M059J (cell line): Measurements from ENCODE around the gene TOR4A. TPM values are rescaled to one million over a fixed set of nuclear protein-coding genes. Genes with fewer than 3 reads are reported as not detected.
A peak's percentile ranks its signal among the peaks of the same experiment; 100 is the strongest.

Experiments
- DNase-seq: peaks from one replicate; pipeline ENCODE4 v3.0.0-alpha.2; 2012; ENCODE audit warnings: low read depth
- total RNA-seq: library from RNA; depleted of rRNA; stranded (reverse); fragments of >200 nt; shearing (Covaris generic); gene quantifications from 2 replicates; pipeline ENCODE4 v1.2.3, GENCODE V29; 2014

The TOR4A gene
- total RNA-seq, 1 experiment from 2014 or later = 1.7 TPM

- no peak for DNase-seq
Observed at GRCh38 chr9:137271696-137272076, 5.8 kb upstream of the TOR4A start.

GRCh38 chr9:137272241-137273094, 5.1 kb upstream of the TOR4A start:
- DNase-seq = no peak

GRCh38 chr9:137273095-137273490, 4.4 kb upstream of the TOR4A start:
- no peak for DNase-seq

GRCh38 chr9:137273611-137274320, 3.8 kb upstream of the TOR4A start:
- no peak for DNase-seq

- DNase-seq = no peak
Observed at GRCh38 chr9:137275203-137275587, 2.3 kb upstream of the TOR4A start.

- DNase-seq = no peak
Observed at GRCh38 chr9:137275588-137276472, 1.7 kb upstream of the TOR4A start.

- no peak for DNase-seq
Observed at GRCh38 chr9:137276473-137277328, 825 bp upstream of the TOR4A start.

GRCh38 chr9:137278061-137278701, 655 bp downstream of the TOR4A start:
- DNase-seq = no peak

- no peak for DNase-seq
Observed at GRCh38 chr9:137278721-137279711, 1.5 kb downstream of the TOR4A start.

GRCh38 chr9:137279741-137280473, 2.4 kb downstream of the TOR4A start:
- no peak for DNase-seq

GRCh38 chr9:137280474-137281344, 3.2 kb downstream of the TOR4A start:
- DNase-seq = no peak

GRCh38 chr9:137281345-137282116, 4.0 kb downstream of the TOR4A start:
- no peak for DNase-seq

GRCh38 chr9:137286975-137287383, 9.5 kb downstream of the TOR4A start:
- DNase-seq = peak; percentile 73

GRCh38 chr9:137293094-137293481, 15.6 kb downstream of the TOR4A start:
- DNase-seq = no peak

- no peak for DNase-seq
Observed at GRCh38 chr9:137293482-137294090, 16.1 kb downstream of the TOR4A start.

GRCh38 chr9:137294091-137294680, 16.7 kb downstream of the TOR4A start:
- peak; percentile 47 for DNase-seq
